ENCODE results near the gene EXOC2.
"Not testable (repeated sequence)": the region's sequence is repeated elsewhere in the genome, so short reads cannot be mapped to it uniquely, and the experiment has no call there.

Gene EXOC2

GRCh38 chr6:680251-680650, 12.7 kb downstream of the EXOC2 start:
- no peak for DNase-seq (ENCODE audit: low read depth in 3 of 3)

DNA sequence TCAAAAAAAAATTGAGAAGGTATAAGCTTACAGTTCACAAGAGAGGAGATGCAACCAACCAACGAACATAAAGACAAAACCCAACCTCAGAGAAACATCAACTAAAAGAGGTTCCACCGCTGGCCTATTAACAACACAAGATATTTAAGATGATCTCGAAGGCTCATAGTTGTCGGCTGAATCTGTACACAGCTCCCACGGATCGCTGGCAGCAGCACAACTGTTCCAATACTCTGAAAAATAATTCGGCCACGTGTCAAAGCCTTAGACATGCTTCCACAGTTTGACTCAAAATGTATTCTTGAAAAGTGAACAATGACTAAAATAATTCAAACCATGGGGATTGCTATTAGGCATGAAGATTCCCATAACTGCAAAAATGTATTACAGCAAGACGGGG, 13.7 kb downstream of the EXOC2 start:
- no peak for DNase-seq (ENCODE audit: low read depth in 3 of 3)

DNA sequence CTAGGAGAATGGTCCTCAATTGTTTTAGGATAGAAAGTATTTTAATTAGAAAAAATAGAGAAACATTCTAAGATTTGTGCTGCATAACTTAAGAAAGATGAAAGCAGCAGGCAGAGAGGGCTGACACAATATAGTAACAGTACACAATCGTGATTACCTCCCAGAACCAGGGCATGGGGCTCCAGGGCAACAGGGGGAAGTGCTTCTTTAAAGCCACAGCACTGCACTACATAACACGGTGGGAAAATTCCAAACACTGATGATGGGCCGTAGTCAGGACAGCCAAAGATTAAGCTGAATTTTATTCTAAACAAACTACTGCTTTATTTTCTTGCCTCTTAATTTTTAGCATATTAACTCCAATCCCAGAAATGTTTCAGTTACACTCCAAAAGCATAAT, 14.4 kb downstream of the EXOC2 start:
- DNase-seq (ENCODE audit: low read depth in 3 of 3) = no peak

GRCh38 chr6:677919-678318, 15.0 kb downstream of the EXOC2 start:
- DNase-seq (ENCODE audit: low read depth in 3 of 3) = no peak

DNA sequence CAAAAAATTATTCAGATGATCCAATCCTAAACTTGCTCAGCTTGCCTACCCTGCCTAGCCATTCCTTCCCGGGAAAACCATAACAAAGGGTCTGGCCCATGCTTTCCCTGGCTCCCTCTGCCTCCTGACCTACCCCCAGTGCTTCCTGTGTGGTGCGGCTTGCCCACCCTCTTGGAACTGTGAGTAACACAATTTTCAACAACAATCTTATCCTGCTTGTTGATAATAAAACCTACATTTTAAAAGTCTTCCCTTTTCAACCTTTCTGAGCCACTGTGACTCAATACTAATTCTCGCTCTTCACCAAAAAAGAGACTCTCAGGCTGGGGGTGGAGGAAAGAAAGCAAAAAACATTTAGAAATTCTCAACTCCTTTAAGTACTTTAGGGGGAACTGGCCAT, 18.0 kb downstream of the EXOC2 start:
- no peak for DNase-seq (ENCODE audit: low read depth in 3 of 3)

DNA sequence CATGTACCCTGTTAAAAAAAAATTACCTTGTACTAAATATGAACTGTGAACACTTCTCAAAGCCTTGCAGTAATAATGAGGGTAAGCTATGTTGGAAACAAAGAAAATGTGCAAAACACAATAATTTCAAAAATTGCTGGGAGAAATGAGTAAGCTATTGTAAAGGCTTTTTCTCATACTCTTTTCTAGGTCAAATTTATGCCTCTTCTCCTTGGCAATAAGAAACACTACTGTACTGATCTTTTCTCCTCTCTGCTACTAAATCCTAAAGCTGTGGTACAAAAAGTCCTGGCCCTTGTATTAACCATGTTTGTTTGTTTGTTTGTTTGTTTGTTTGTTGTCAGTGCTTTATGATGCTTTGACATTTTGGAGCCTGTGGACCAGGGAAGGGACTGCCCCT, 18.5 kb downstream of the EXOC2 start:
- no peak for DNase-seq (ENCODE audit: low read depth in 3 of 3)

DNA sequence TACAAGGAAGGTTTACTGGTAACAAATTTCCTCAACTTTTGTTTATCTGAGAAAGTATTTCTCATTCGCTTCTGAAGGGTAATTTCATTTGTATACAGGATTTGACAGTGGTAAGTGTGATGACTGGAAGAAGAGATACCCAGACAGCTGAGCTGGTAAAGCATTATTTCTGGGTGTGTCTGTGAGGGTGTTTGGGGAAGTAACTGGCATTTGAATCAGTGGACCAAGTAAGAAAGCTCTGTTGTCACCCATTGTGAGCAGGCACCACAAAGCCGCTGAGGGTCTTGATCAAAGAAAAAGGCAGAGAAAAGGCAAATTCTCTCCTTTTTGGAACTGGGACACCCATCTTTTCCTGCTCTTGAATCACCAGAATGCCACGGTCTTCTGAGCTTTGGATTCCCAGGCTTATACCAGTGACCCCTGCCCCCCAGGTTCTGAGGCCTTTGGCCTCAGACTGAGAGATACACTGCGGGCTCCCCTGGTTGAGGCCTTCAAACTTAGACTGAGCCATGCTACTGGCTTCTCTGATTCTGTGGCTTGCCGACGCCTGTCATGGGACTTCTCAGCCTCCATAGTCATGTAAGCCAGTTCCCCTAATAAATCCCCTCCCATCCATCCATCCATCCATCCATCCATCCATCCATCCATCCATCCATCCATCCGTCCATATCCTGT, 25.5 kb downstream of the EXOC2 start:
- DNase-seq (ENCODE audit: low read depth in 3 of 3) = no peak

- DNase-seq (ENCODE audit: low read depth in 3 of 3) = no peak
Measured at GRCh38 chr6:665403-666267, 27.3 kb downstream of the EXOC2 start.

- not testable (repeated sequence) for DNase-seq (ENCODE audit: low read depth in 3 of 3)
Measured at GRCh38 chr6:663788-664187, 29.2 kb downstream of the EXOC2 start.

- no peak for DNase-seq (ENCODE audit: low read depth in 3 of 3)
Measured at GRCh38 chr6:659716-660581, 33.0 kb downstream of the EXOC2 start.

GRCh38 chr6:658244-658643, 34.7 kb downstream of the EXOC2 start:
- DNase-seq (ENCODE audit: low read depth in 3 of 3) = no peak

GRCh38 chr6:657743-658142, 35.2 kb downstream of the EXOC2 start:
- DNase-seq (ENCODE audit: low read depth in 3 of 3) = no peak

GRCh38 chr6:656460-657252, 36.3 kb downstream of the EXOC2 start, which contains the start of gene HUS1B:
HUS1B (minus strand) TSS chr6:657100; CDS start chr6:656944, 156 bp downstream.
- no peak for DNase-seq (ENCODE audit: low read depth in 3 of 3)

DNA sequence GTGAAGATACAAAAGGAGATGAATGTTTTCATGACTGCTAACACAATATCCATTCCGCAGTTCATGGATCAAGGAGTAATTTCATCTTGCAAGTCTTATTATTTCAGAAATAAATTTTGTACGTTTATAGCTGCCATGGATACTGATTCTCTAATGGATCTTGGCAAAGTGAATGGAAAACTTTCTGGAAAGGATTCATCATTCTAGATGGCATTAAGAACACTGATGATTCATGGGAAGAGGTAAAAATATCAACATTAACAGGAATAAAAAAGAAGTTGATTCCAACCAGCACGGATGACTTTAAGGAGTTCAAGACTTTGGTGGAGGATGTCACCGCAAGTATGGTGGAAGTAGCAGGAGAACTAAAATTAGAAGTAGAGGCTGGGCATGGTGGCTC, 38.8 kb downstream of the EXOC2 start:
- DNase-seq (ENCODE audit: low read depth in 3 of 3) = no peak

- no peak for DNase-seq (ENCODE audit: low read depth in 3 of 3)
Measured at GRCh38 chr6:652865-653264, 40.1 kb downstream of the EXOC2 start.

GRCh38 chr6:650098-650497, 42.8 kb downstream of the EXOC2 start:
- no peak for DNase-seq (ENCODE audit: low read depth in 3 of 3)

DNA sequence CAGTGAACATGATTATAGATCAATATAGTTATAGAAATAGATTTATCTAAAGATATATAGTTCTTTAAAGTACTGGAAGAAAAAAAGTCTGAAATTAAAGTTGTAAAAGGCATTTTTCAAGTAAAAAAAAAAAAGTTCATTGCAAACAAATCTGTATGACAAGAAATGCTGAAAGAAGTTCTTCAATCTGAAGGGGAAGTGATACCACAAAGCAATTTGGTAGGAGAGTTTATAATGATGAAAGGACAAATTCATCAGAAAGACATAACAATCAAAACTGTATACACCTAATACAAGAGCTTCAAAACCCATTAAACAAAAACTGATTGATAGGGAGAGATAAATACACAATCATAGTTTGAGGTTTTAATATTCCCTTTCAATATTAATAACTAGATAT, 50.1 kb downstream of the EXOC2 start:
- no peak for DNase-seq (ENCODE audit: low read depth in 3 of 3)

DNA sequence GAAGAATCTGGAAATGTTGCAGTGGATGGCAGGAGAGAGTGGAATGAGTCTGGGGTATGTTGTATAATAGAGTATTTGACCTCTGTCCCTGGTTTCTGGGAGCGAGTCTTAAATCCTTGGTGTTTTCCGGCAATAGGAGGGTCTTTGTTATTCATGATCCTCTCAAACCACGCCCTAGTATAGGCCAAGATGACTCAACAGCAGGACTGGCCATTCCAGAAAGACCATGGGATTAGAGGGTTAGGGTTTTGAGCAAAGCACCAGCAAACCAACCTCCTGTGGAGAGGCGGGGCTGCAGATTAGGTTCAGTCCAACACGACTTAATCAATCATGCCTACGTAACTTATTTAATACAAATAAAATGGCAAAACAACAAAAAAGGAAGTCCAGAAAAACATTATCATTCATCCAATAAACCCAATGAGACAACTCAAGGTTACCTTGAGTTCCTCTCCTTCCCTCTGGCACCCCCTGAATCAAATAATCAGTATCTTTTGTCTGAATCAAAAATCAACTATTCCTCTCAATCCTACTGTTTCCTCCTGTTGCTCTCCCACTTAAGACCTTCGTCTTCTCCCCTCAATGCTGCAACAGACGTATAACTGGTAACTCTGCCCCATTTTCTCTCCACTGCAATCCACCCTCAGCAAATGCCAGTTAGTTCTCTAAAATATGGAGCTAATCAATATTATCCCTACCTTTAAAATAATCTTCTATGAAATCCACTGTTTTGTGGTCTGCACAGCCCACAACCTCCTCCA, 51.5 kb downstream of the EXOC2 start:
- DNase-seq (ENCODE audit: low read depth in 3 of 3) = no peak

GRCh38 chr6:636488-636887, 56.5 kb downstream of the EXOC2 start:
- no peak for DNase-seq (ENCODE audit: low read depth in 3 of 3)

GRCh38 chr6:635233-635632, 57.7 kb downstream of the EXOC2 start:
- no peak for DNase-seq (ENCODE audit: low read depth in 3 of 3)

GRCh38 chr6:633611-634010, 59.3 kb downstream of the EXOC2 start:
- no peak for DNase-seq (ENCODE audit: low read depth in 3 of 3)

Data from stimulated activated CD4-positive, alpha-beta T cell treated with anti-CD3 and anti-CD28 coated beads, TNF-alpha, amount 100 ng/mL, for 4 hours (primary cell).